ENCODE data around the gene GHRL.

The GHRL gene

DNA sequence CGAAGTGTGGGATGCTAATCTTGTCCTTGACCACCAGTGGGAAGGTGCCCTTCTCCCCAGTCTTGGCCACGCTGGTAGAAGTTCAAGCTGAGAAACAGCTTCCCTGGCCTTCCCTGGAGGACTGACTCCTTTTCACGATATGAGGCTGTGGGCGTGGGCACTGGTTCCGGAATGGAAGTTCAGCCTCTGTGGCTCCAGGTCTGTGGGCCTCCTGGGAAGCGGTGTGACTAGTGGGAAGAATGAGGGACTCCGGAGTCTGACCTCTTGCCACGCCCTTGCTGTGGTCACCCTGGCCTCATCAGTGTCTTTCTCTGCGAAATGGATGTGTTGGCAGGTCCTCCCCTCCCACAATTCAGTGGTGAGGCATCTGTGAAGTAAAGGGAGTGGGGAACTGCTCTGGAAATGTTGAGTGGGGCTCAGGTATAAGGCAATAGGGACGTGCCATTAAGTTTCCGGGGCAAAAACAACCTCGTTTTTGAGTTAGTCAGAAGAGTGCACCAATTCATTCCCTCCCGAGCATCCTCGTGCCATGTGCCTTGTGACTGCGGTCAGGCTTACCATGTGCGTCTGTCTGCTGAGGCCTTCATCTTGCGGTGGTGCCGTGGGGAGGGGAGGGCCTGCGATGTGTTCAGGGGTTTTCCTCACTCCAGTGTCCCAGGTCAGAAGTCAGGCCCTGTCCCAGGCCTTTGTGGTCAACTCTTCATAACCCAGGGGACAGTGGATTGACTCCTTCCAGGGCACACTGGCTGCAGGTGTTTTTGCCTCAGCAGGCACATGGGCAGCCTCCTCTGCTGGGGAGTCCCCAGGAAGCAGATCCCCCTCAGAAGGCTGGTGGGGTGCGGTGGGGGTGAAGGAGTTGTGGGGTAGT is 40.0 kb upstream of the GHRL start:
- peak; percentile 53 for ATAC-seq
- H3K4me3 Mint-ChIP-seq, result no peak overlapping the region
- no peaks in the 10 kb centered on the region for H3K36me3 Mint-ChIP-seq
- peaks cover 28% of the 10 kb centered on the region for H3K4me1 Mint-ChIP-seq
- no peaks in the 10 kb centered on the region for H3K9me3 Mint-ChIP-seq
- peak overlapping the region; percentile 28 for H3K27ac Mint-ChIP-seq
- peaks cover 15% of the 10 kb centered on the region for H3K27me3 Mint-ChIP-seq

DNA sequence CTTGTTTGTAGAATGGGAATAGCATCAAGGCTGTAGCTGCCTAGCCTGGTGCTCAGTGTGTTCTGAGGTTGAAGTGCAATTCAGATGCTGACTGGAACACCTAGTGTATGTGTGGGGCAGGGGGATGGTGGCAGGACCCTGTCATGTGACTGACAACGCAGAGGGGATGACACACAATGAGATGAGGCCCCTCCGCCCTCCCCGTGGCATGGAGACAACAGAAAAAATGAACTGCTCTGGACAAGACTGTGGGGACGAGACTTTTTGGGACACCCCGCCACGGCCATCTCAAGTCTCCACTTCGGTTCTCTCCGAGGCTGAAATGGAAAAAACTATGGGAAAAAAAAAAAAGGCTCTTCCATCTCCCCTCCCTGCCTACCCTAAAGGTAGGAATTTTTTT is 38.6 kb upstream of the GHRL start:
- Mint-ChIP-seq H3K36me3 (no peaks in the 10 kb centered on the region), H3K9me3 (no peaks in the 10 kb centered on the region), H3K27me3 (peaks cover 15% of the 10 kb centered on the region), H3K4me1 (peaks cover 24% of the 10 kb centered on the region), H3K27ac (no peak overlapping the region), H3K4me3 (no peak overlapping the region)
- ATAC-seq, result no peak

DNA sequence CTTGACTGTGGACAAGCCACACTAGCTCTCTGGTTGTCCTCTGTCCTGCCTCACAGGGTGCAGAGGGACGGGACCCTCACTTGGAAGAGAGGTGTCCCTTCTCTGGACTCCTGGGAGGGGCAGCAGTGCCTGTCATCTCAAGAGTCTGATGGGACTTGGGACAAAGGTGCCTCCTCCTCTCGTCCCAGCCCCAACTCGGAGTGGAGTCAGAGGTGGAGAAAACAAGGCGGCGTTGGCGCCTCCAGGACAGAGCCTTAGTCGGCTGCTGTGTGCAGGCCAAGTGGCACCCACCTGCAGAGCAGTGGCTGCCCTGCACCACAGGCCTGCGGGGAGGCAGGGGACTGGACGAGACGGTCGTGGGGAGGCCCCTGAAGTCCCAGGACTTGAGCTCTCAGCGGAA is 37.6 kb upstream of the GHRL start:
- Mint-ChIP-seq H3K4me3 (no peak overlapping the region), H3K27me3 (peaks cover 15% of the 10 kb centered on the region), H3K27ac (no peak overlapping the region), H3K9me3 (no peaks in the 10 kb centered on the region), H3K4me1 (peaks cover 24% of the 10 kb centered on the region), H3K36me3 (no peaks in the 10 kb centered on the region)
- ATAC-seq, result no peak

DNA sequence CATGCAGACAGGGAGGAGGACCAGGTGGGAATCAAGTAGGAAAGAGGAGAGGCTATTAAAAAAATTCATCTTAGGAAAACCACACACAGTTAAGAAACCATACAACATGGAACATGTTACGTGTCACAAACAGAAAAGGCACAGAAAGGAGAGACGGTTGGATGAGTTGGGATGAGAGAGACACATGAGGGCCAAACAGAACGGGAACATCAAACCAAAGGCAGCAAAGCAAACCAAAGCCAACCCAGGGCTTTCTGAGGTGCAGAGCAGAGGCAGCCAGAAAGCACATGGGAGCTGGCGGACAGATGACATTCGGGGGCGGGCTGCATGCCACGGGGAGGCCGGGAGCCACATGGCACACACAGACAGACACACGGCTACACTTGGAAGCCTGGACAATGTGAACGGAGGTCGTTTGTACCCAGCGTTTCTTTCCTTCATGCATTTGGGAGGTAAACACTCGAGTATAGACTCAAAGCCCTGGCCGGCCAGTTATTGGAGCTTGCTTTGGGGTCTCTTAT is 36.8 kb upstream of the GHRL start:
- Mint-ChIP-seq H3K4me1 (peaks cover 18% of the 10 kb centered on the region), H3K27ac (no peak overlapping the region), H3K9me3 (no peaks in the 10 kb centered on the region), H3K4me3 (no peak overlapping the region), H3K27me3 (peaks cover 18% of the 10 kb centered on the region), H3K36me3 (no peaks in the 10 kb centered on the region)
- ATAC-seq, result no peak

DNA sequence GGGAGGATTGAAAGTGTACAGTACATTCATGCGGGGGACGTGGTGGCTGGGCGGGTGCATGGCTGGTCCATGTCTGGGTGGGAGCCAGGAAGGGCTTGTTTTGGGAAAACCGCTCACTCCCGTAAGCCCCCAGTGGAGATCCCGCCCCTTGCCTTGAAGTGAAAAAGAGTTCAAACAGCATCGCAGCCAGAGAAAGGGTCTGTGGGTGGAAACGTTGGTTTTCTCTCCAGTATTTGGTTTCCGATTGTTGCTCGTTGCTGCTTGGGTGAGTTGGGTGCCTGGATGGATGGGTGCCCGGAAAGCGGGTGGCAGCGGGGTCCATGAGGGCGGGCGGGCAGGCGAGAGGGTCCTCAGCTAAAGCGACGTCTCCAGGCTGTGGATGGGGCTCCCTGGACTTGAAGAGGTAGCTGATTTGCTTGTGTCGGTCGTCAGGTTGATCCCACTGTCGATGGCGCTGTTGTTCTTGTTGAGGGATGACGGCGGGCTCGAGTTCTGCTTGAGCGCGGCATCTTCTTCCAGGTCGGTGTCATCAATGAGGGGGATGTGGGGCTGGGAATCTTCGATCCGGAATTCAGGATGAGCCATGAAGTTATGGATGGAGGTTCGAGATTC is 35.8 kb upstream of the GHRL start:
- ATAC-seq, result no peak
- H3K4me1 Mint-ChIP-seq, result peaks cover 14% of the 10 kb centered on the region
- peaks cover 28% of the 10 kb centered on the region for H3K27me3 Mint-ChIP-seq
- H3K4me3 Mint-ChIP-seq, result no peak overlapping the region
- no peak overlapping the region for H3K27ac Mint-ChIP-seq
- no peaks in the 10 kb centered on the region for H3K36me3 Mint-ChIP-seq
- no peaks in the 10 kb centered on the region for H3K9me3 Mint-ChIP-seq

DNA sequence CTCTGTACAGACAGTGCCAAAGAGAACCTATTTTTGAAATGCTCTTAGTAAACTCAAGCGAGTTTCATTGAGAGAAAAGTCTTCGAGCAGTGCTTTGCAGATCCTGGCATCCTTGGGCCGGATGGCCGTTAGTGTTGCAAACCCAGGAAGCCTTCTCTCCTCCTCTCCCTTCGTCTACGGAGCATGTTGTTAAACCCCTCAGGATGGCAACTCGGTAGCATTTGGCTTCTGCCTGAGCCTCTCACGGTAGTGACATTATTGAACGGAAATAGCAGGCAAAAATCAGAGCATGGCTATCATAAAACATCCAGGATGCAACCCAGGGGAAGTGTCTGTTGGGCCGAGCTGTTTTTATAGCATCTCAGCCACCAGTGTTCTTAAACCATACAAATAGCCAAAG is 34.8 kb upstream of the GHRL start:
- H3K4me3 Mint-ChIP-seq, result no peak overlapping the region
- H3K36me3 Mint-ChIP-seq, result no peaks in the 10 kb centered on the region
- no peak overlapping the region for H3K27ac Mint-ChIP-seq

DNA sequence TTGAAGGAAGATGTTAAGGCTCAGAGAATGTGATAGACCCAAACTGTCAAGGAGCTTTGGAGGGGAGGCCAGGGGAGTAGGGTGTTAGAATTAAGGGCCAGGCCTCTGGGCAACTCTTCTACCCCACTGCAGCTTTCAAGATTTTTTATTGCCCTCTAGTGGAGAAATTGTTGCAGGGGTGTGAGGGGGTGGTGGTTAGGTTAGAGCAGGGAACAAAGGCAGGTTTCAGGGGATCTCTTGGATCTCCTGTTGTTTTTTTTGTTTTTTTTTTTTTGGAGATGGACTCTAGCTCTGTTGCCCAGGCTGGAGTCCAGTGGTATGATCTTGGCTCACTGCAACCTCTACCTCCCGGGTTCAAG is 29.6 kb upstream of the GHRL start:
- peak overlapping the region; percentile 86 for H3K27ac Mint-ChIP-seq
- peaks cover 10% of the 10 kb centered on the region for H3K36me3 Mint-ChIP-seq
- no peak overlapping the region for H3K4me3 Mint-ChIP-seq
- no peak for ATAC-seq
- H3K9me3 Mint-ChIP-seq, result no peaks in the 10 kb centered on the region
- peaks cover 15% of the 10 kb centered on the region for H3K27me3 Mint-ChIP-seq
- peaks cover 36% of the 10 kb centered on the region for H3K4me1 Mint-ChIP-seq

More for the DNA sequence above, 34.8 kb upstream of the GHRL start:
- H3K4me1 Mint-ChIP-seq, result peaks cover 4% of the 10 kb centered on the region
- H3K9me3 Mint-ChIP-seq, result no peaks in the 10 kb centered on the region
- ATAC-seq, result no peak
- H3K27me3 Mint-ChIP-seq, result peaks cover 30% of the 10 kb centered on the region

DNA sequence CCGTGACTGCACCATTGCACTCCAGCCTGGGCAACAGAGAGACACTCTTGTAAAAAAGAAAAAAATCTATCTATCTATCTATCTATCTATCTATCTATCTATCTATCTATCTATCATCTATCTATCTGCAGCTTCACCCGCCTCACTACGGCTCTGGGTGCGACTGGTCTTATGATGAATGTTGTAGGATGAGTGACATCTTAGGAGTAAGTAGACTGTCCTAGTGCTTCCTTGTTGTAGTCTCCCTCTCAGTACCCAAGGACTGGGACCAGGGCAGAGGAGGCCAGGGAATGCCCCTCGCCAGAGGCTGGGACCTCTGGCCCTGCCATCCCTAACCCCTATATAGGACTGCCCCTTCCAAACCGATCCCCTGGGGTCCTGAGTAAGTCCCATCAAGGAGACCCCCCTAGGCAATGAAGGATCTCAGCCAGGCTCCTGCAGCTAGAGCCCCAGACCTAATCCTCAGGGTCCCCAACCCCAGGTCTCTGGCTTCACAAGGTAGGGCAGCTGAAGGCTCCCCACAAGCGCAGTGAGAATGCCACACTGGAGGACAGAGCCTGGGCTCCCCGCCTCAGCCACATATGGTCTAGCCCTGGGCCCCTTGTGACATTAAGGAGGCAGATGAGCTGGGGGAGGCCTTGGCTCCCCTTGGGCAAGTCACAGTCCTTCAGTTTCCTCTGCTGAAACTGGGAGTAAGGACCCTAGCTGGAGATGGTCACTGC is 29.0 kb upstream of the GHRL start:
- Mint-ChIP-seq H3K36me3 (peaks cover 10% of the 10 kb centered on the region), H3K4me3 (peak overlapping the region; percentile 85), H3K27ac (peak overlapping the region; percentile 86), H3K4me1 (peaks cover 36% of the 10 kb centered on the region), H3K27me3 (peaks cover 15% of the 10 kb centered on the region), H3K9me3 (no peaks in the 10 kb centered on the region)
- ATAC-seq, result no peak

DNA sequence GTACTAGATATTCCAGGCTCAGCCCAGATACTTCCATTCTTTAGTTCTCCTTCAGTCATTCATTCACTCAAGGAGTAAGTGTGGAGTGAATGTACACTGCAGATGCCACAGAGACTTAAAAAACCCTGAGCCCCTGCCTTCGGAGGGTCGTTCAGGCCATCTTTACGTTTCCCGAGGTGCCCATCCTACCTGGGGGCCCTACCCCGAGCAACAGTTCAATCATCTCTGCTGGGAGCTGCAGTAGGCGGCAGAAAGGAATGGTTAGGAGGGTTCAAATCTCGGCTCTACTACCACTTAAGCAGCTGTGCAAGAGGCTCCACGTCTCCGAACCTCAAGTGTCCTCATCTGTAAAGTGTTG is 27.6 kb upstream of the GHRL start:
- Mint-ChIP-seq H3K27me3 (peaks cover 15% of the 10 kb centered on the region), H3K27ac (peak overlapping the region; percentile 86), H3K4me3 (peak overlapping the region; percentile 85), H3K36me3 (peaks cover 10% of the 10 kb centered on the region), H3K4me1 (peaks cover 36% of the 10 kb centered on the region), H3K9me3 (no peaks in the 10 kb centered on the region)
- ATAC-seq, result no peak

DNA sequence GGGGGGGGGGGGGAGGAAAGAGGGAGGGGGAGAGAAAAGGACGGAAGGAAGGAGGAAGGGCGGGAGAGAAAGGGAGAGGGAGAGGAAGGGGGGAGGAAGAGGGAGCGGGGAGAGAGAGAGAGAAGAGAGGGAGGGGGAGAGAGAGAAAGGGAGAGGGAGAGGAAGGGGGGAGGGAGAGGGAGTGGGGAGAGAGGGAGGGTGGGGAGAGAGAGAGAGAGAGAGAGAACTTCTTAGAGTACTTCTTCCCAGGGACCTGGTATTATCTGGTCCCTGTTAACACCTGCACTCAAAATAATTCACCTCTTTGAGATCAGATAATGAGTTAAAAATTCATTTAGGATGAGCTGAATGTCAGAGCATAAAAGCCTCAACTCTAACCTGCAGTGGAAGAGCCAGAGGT is 27.1 kb upstream of the GHRL start:
- no peak for ATAC-seq
- no peaks in the 10 kb centered on the region for H3K9me3 Mint-ChIP-seq
- H3K4me1 Mint-ChIP-seq, result peaks cover 36% of the 10 kb centered on the region
- H3K27ac Mint-ChIP-seq, result peak overlapping the region; percentile 86
- peak overlapping the region; percentile 85 for H3K4me3 Mint-ChIP-seq
- peaks cover 13% of the 10 kb centered on the region for H3K36me3 Mint-ChIP-seq
- peaks cover 14% of the 10 kb centered on the region for H3K27me3 Mint-ChIP-seq

DNA sequence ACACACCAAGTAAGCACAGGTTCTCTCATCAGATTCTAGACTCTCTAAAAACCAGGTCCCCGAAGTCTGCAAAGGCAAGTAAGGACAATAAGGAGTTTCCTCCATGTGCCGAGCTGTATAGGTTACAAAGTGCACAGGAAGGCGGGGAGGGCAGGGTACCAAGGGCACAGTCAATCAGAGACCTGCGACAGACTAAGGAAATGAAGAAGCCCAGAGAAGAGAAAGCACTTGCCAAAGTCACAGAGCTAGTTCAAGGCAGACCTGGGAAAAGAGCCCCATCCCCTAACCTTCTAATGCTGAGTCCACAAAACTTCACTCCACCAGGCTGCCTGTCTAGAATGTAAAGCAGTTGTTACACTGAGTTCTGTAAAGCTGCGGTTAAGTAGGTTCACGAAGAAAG is 26.5 kb upstream of the GHRL start:
- peak overlapping the region; percentile 86 for H3K27ac Mint-ChIP-seq
- ATAC-seq, result no peak
- peaks cover 36% of the 10 kb centered on the region for H3K4me1 Mint-ChIP-seq
- peaks cover 8% of the 10 kb centered on the region for H3K27me3 Mint-ChIP-seq
- no peaks in the 10 kb centered on the region for H3K9me3 Mint-ChIP-seq
- peak overlapping the region; percentile 85 for H3K4me3 Mint-ChIP-seq
- H3K36me3 Mint-ChIP-seq, result peaks cover 19% of the 10 kb centered on the region

DNA sequence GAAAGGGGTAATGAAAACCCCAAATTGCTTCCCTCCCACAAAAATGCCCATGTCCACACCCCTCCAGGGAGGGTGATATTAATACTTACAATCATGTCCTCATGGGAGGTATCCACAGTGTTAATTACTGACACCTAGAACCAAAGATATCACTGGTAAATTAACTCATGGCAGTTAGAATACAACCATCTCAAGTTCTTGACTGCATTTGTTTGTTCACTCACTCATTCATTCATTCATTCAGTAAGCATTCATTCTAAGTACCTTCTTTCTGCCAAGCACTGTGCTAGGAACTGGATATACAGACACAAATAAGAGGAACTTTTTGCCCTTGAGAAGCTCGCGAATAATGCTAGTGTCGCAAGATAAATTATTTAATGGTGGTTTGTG is 25.2 kb upstream of the GHRL start:
- Mint-ChIP-seq H3K4me1 (peaks cover 36% of the 10 kb centered on the region), H3K4me3 (no peak overlapping the region), H3K9me3 (no peaks in the 10 kb centered on the region), H3K36me3 (peaks cover 20% of the 10 kb centered on the region), H3K27me3 (no peaks in the 10 kb centered on the region), H3K27ac (no peak overlapping the region)
- ATAC-seq, result no peak

DNA sequence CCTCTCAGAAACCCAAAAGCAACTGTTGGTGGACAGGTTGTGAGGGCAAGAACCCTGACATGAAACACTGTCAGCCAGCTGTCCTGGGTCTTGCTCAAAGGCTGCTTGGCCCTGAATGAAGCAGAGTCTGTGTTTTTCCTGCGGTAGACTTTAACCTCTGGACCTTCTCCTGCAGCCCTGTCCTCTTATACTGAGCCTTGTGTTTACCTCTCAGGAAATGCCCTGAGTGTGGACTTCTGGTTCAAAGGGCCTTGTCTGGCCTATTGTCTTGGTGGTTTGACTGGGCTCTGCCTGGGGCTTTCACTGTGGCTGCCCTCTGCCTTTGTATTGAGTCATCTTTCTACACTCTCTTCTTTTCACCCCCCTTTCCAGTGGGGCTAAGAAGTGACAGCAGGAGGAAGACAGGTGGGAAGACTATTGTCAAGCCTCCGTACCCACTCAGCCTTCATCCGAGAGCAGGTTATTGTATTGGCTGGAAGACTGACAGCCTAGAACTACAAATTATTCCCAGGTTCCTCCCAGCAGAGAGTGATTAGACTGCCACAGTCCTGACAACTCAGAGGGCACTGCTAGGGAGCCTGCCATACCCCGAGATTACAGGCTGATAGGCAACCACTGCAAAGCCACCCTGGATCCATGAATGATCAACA is 24.7 kb upstream of the GHRL start:
- no peaks in the 10 kb centered on the region for H3K9me3 Mint-ChIP-seq
- no peaks in the 10 kb centered on the region for H3K27me3 Mint-ChIP-seq
- ATAC-seq, result no peak
- H3K36me3 Mint-ChIP-seq, result peaks cover 22% of the 10 kb centered on the region
- no peak overlapping the region for H3K4me3 Mint-ChIP-seq
- H3K27ac Mint-ChIP-seq, result no peak overlapping the region
- H3K4me1 Mint-ChIP-seq, result peaks cover 36% of the 10 kb centered on the region

DNA sequence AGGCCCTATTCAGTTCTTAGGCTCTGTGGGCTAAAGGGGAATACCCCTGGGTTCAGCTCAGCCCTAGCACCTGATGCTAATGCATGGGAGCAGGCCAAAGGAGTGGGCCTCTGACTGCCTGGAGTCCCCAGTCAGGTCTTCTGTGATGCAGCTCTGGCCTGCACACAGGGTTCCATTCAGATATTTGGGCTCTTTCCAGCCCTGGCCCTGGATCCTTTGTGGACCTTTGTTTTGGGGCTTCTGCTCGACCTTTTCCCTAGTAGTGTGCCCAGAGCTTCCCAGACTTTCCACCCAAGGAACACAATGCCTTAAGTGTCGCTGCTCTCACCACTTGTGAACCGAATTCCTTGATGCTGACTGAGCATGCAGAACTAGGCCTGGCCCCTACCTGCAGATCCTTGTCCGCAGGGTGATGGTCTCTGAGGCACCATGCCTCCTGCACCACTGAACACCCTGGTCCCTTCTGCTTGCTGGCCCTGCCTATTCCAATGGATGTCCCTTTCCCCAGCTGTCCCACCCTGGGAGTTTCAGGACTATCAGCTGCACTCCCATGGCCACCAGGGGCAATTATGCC is 23.1 kb upstream of the GHRL start:
- Mint-ChIP-seq H3K27ac (no peak overlapping the region), H3K4me3 (no peak overlapping the region), H3K9me3 (no peaks in the 10 kb centered on the region), H3K4me1 (peaks cover 21% of the 10 kb centered on the region), H3K27me3 (no peaks in the 10 kb centered on the region), H3K36me3 (peaks cover 38% of the 10 kb centered on the region)
- ATAC-seq, result no peak

DNA sequence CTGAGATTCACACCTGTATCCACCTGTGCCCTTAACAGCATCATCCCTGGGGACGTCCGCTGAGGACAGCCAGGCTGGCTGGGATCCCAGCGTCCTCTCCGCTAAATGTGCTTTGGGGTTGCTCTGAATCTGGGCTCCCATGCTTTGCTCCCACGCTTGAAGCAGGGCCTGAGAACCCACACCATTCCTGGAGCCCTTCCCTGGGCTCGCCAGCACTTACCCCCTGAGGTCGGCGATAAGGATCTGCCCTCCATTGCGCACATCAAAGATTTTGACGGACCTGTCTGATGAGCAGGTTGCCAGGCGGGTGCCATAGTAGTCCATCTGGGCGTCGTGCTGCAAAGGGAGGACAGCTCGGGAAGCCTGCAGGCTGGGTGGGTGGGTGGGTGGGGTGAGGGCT is 22.4 kb upstream of the GHRL start:
- H3K27me3 Mint-ChIP-seq, result no peaks in the 10 kb centered on the region
- peaks cover 45% of the 10 kb centered on the region for H3K36me3 Mint-ChIP-seq
- peaks cover 18% of the 10 kb centered on the region for H3K4me1 Mint-ChIP-seq
- no peak overlapping the region for H3K27ac Mint-ChIP-seq
- H3K4me3 Mint-ChIP-seq, result no peak overlapping the region
- ATAC-seq, result no peak
- no peaks in the 10 kb centered on the region for H3K9me3 Mint-ChIP-seq

Measured in stimulated activated memory B cell treated with anti-CD40 and anti-IgM and Interleukin-4, amounts not matched to agents 10 μg/mL and 1 μg/mL and 100 μg/mL, for 72 hours (primary cell).